Measurements from ENCODE around the gene PCP4L1.
"Not testable (repeated sequence)": the region's sequence is repeated elsewhere in the genome, so short reads cannot be mapped to it uniquely, and the experiment has no call there.

PCP4L1 gene

DNA sequence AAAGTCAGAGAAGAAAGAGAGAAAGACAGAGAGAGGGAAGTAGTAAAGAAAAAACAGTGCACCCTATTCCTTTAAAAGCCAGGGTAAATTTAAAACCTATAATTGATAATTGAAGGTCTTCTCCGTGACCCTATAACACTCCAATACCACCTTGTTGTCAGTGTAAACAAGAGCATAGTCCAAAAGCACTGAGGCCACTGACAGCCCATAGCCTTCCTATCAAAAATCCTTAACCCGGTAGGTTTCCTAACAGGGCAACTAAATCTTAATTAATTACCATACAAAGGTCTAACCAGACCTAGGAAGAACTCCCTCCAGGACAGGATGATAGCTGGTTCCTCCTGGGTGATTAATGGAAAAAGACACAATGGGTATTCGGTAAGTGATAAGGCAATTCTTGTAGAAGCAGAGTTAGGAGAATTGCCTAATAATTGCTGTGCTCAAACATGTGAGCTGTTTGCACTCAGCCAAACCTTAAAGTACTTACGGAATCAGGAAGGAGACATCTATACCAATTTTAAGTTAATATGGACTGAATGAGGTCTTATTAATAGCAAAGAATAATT lies 2.5 kb upstream of the PCP4L1 start:
- H4K8ac ChIP-seq (ENCODE audit: low read length); H2AK5ac ChIP-seq (ENCODE audit: low read length, severe bottlenecking); H3K18ac ChIP-seq (ENCODE audit: low read depth in 1 of 2, low read length in 2 of 2); H3K4me1 ChIP-seq (ENCODE audit: control insufficient read depth, insufficient read depth, low read depth, low read length); H2BK120ac ChIP-seq (ENCODE audit: low read depth, low read length); DNase-seq; H2BK5ac ChIP-seq (ENCODE audit: low read depth, low read length, poor library complexity, severe bottlenecking); H3K4me2 ChIP-seq (ENCODE audit: low read length, poor library complexity, severe bottlenecking); H2BK15ac ChIP-seq (ENCODE audit: low read depth, poor library complexity, severe bottlenecking); H3K4me3 ChIP-seq (ENCODE audit: insufficient read depth in 1 of 2, low read depth in 1 of 2, low read length in 2 of 2); H3K36me3 ChIP-seq (ENCODE audit: control insufficient read depth in 1 of 2, insufficient read depth in 2 of 2, low read depth in 1 of 2, low read length in 2 of 2); H3K23ac ChIP-seq (ENCODE audit: low read length in 2 of 2); H3K27ac ChIP-seq (ENCODE audit: low read length, poor library complexity, severe bottlenecking); H3K9ac ChIP-seq (ENCODE audit: low read length); H3K14ac ChIP-seq (ENCODE audit: low read length in 2 of 2); H4K91ac ChIP-seq (ENCODE audit: low read length); H2BK12ac ChIP-seq (ENCODE audit: low read length in 2 of 2); H3K4ac ChIP-seq (ENCODE audit: low read depth in 1 of 2, low read length in 2 of 2); H2AFZ ChIP-seq (ENCODE audit: low read depth, low read length); H3K79me1 ChIP-seq (replicated peaks; ENCODE audit: low read length, poor library complexity, severe bottlenecking): not testable (repeated sequence)
- Histone ChIP-seq H3K27me3 (ENCODE audit: control insufficient read depth in 1 of 2, insufficient read depth in 1 of 2, low read length in 2 of 2) (peaks cover 37 to 40% of the 10 kb centered on the region in 2 experiments), H3K9me3 (ENCODE audit: control insufficient read depth, low read length) (peaks cover 23% of the 10 kb centered on the region)
- WGBS, result 84% methylated on average over 3 of the region's 4 CpGs

- 90% methylated on average over 5 of the region's 5 CpGs for WGBS
- H3K27ac ChIP-seq (ENCODE audit: low read length, poor library complexity, severe bottlenecking); H3K4me2 ChIP-seq (ENCODE audit: low read length, poor library complexity, severe bottlenecking); H3K36me3 ChIP-seq (ENCODE audit: control insufficient read depth in 1 of 2, insufficient read depth in 2 of 2, low read depth in 1 of 2, low read length in 2 of 2); H2AFZ ChIP-seq (ENCODE audit: low read depth, low read length); H3K18ac ChIP-seq (ENCODE audit: low read depth in 1 of 2, low read length in 2 of 2); H2BK15ac ChIP-seq (ENCODE audit: low read depth, poor library complexity, severe bottlenecking); H3K9ac ChIP-seq (ENCODE audit: low read length); H4K91ac ChIP-seq (ENCODE audit: low read length); H3K14ac ChIP-seq (ENCODE audit: low read length in 2 of 2); H4K8ac ChIP-seq (ENCODE audit: low read length); H2BK5ac ChIP-seq (ENCODE audit: low read depth, low read length, poor library complexity, severe bottlenecking); DNase-seq; H3K23ac ChIP-seq (ENCODE audit: low read length in 2 of 2); H2AK5ac ChIP-seq (ENCODE audit: low read length, severe bottlenecking); H3K4me1 ChIP-seq (ENCODE audit: control insufficient read depth, insufficient read depth, low read depth, low read length); H2BK120ac ChIP-seq (ENCODE audit: low read depth, low read length); H3K4me3 ChIP-seq (ENCODE audit: insufficient read depth in 1 of 2, low read depth in 1 of 2, low read length in 2 of 2); H3K79me1 ChIP-seq (replicated peaks; ENCODE audit: low read length, poor library complexity, severe bottlenecking); H3K4ac ChIP-seq (ENCODE audit: low read depth in 1 of 2, low read length in 2 of 2); H2BK12ac ChIP-seq (ENCODE audit: low read length in 2 of 2): not testable (repeated sequence)
- H3K9me3 ChIP-seq (ENCODE audit: control insufficient read depth, low read length), result peaks cover 23% of the 10 kb centered on the region
- H3K27me3 ChIP-seq (ENCODE audit: control insufficient read depth in 1 of 2, insufficient read depth in 1 of 2, low read length in 2 of 2), result peaks cover 45 to 47% of the 10 kb centered on the region in 2 experiments
These were observed 1.4 kb upstream of the PCP4L1 start for GRCh38 chr1:161257109-161257508.

GRCh38 chr1:161259345-161259702 lies 779 bp downstream of the PCP4L1 start:
- Histone ChIP-seq H2AK5ac (ENCODE audit: low read length, severe bottlenecking) (no peak overlapping the region), H4K91ac (ENCODE audit: low read length) (no peak overlapping the region), H3K23ac (ENCODE audit: low read length in 2 of 2) (no peak overlapping the region), H2BK5ac (ENCODE audit: low read depth, low read length, poor library complexity, severe bottlenecking) (no peak overlapping the region), H2BK12ac (ENCODE audit: low read length in 2 of 2) (no peak overlapping the region), H3K4ac (ENCODE audit: low read depth in 1 of 2, low read length in 2 of 2) (no peak overlapping the region), H3K9ac (ENCODE audit: low read length) (no peak overlapping the region), H3K18ac (ENCODE audit: low read depth in 1 of 2, low read length in 2 of 2) (no peak overlapping the region), H3K14ac (ENCODE audit: low read length in 2 of 2) (no peak overlapping the region), H3K4me2 (ENCODE audit: low read length, poor library complexity, severe bottlenecking) (no peak overlapping the region), H3K27ac (ENCODE audit: low read length, poor library complexity, severe bottlenecking) (no peak overlapping the region), H3K9me3 (ENCODE audit: control insufficient read depth, low read length) (peaks cover 23% of the 10 kb centered on the region), H3K36me3 (ENCODE audit: control insufficient read depth in 1 of 2, insufficient read depth in 2 of 2, low read depth in 1 of 2, low read length in 2 of 2) (no peaks in the 10 kb centered on the region), H3K27me3 (ENCODE audit: control insufficient read depth in 1 of 2, insufficient read depth in 1 of 2, low read length in 2 of 2) (peaks cover 48 to 52% of the 10 kb centered on the region in 2 experiments), H4K8ac (ENCODE audit: low read length) (no peak overlapping the region), H2AFZ (ENCODE audit: low read depth, low read length) (no peak overlapping the region), H3K79me1 (replicated peaks; ENCODE audit: low read length, poor library complexity, severe bottlenecking) (no peaks in the 10 kb centered on the region), H3K4me3 (ENCODE audit: insufficient read depth in 1 of 2, low read depth in 1 of 2, low read length in 2 of 2) (no peak overlapping the region), H2BK120ac (ENCODE audit: low read depth, low read length) (no peak overlapping the region), H2BK15ac (ENCODE audit: low read depth, poor library complexity, severe bottlenecking) (no peak overlapping the region), H3K4me1 (ENCODE audit: control insufficient read depth, insufficient read depth, low read depth, low read length) (peaks cover 8% of the 10 kb centered on the region)
- 50% methylated on average over 6 of the region's 6 CpGs for WGBS
- no peak for DNase-seq

DNA sequence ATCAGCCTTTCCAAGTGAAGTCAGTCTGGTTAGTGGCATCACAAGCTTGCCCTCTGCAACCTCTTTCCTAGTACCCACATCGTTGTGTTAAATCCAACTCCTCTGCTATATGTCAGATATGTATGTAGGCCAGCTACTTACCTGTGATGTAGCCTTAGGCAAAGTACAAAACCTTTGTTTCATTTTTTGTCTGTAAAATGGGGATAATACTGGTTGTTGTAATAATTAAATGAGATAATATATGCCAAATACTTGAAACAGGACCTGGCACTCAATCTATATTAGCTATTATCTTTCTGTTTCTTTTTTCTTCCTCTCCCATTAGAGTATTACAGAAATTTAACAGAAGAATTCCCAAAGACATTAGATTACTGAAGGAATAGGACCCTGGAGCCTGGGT lies 1.2 kb downstream of the PCP4L1 start:
- Histone ChIP-seq H2BK120ac (ENCODE audit: low read depth, low read length) (no peak overlapping the region), H2BK5ac (ENCODE audit: low read depth, low read length, poor library complexity, severe bottlenecking) (no peak overlapping the region), H3K79me1 (replicated peaks; ENCODE audit: low read length, poor library complexity, severe bottlenecking) (no peaks in the 10 kb centered on the region), H2AK5ac (ENCODE audit: low read length, severe bottlenecking) (no peak overlapping the region), H2BK15ac (ENCODE audit: low read depth, poor library complexity, severe bottlenecking) (no peak overlapping the region), H3K27ac (ENCODE audit: low read length, poor library complexity, severe bottlenecking) (no peak overlapping the region), H3K4ac (ENCODE audit: low read depth in 1 of 2, low read length in 2 of 2) (no peak overlapping the region), H3K4me2 (ENCODE audit: low read length, poor library complexity, severe bottlenecking) (no peak overlapping the region), H2AFZ (ENCODE audit: low read depth, low read length) (no peak overlapping the region), H4K91ac (ENCODE audit: low read length) (no peak overlapping the region), H4K8ac (ENCODE audit: low read length) (no peak overlapping the region), H3K9ac (ENCODE audit: low read length) (no peak overlapping the region), H3K14ac (ENCODE audit: low read length in 2 of 2) (no peak overlapping the region), H3K36me3 (ENCODE audit: control insufficient read depth in 1 of 2, insufficient read depth in 2 of 2, low read depth in 1 of 2, low read length in 2 of 2) (no peaks in the 10 kb centered on the region), H3K23ac (ENCODE audit: low read length in 2 of 2) (no peak overlapping the region), H3K18ac (ENCODE audit: low read depth in 1 of 2, low read length in 2 of 2) (no peak overlapping the region), H3K27me3 (ENCODE audit: control insufficient read depth in 1 of 2, insufficient read depth in 1 of 2, low read length in 2 of 2) (peaks cover 48 to 54% of the 10 kb centered on the region in 2 experiments), H2BK12ac (ENCODE audit: low read length in 2 of 2) (no peak overlapping the region), H3K4me3 (ENCODE audit: insufficient read depth in 1 of 2, low read depth in 1 of 2, low read length in 2 of 2) (no peak overlapping the region), H3K9me3 (ENCODE audit: control insufficient read depth, low read length) (peaks cover 23% of the 10 kb centered on the region), H3K4me1 (ENCODE audit: control insufficient read depth, insufficient read depth, low read depth, low read length) (peaks cover 8% of the 10 kb centered on the region)
- no CpG with 5 or more reads among the region's 1 CpG for WGBS
- no peak for DNase-seq

All from mesenchymal stem cell (in vitro differentiated cells and primary cell).